H9 (cell line): ENCODE measurements around the gene KANSL1. TPM values are rescaled to one million over a fixed set of nuclear protein-coding genes. Genes with fewer than 3 reads are reported as not detected.

Experiments used
- DNase-seq: peaks from one replicate; pipeline ENCODE4 v3.0.0-alpha.2; 2017
- H2AFZ ChIP-seq: one replicate; pipeline ENCODE4 v1.6.1; 2013; ENCODE audit warnings: mild to moderate bottlenecking, low read length, control low read depth, moderate library complexity
- H2AK5ac ChIP-seq: 2 replicates; pipeline ENCODE4 v1.6.1; 2013; ENCODE audit warnings: low read length, control low read depth, mixed read lengths; ENCODE audit not compliant: insufficient read length
- H2BK120ac ChIP-seq: one replicate; pipeline ENCODE4 v1.6.1; 2013; ENCODE audit warnings: low read depth, mild to moderate bottlenecking, low read length, control low read depth, inconsistent platforms; ENCODE audit not compliant: poor library complexity, severe bottlenecking
- H2BK12ac ChIP-seq: 2 replicates; pipeline ENCODE4 v1.6.1; 2013; ENCODE audit warnings: low read length, control low read depth, mixed read lengths, low read depth; ENCODE audit not compliant: insufficient read length
- H2BK15ac ChIP-seq: 2 replicates; pipeline ENCODE4 v1.6.1; 2013; ENCODE audit warnings: low read depth, low read length, control low read depth
- H2BK20ac ChIP-seq: one replicate; pipeline ENCODE4 v1.6.1; 2013; ENCODE audit warnings: low read depth, mild to moderate bottlenecking, low read length, control low read depth, inconsistent platforms; ENCODE audit not compliant: poor library complexity, severe bottlenecking
- H2BK5ac ChIP-seq: 2 replicates; pipeline ENCODE4 v1.6.1; 2013; ENCODE audit warnings: low read length, control low read depth, mixed read lengths; ENCODE audit not compliant: insufficient read length
- H3K14ac ChIP-seq: 2 replicates; pipeline ENCODE4 v1.6.1; 2013; ENCODE audit warnings: low read length, control low read depth; ENCODE audit not compliant: insufficient read depth
- H3K18ac ChIP-seq: 2 replicates; pipeline ENCODE4 v1.6.1; 2013; ENCODE audit warnings: low read depth, mild to moderate bottlenecking, mixed read lengths, low read length, control low read depth; ENCODE audit not compliant: insufficient read length
- H3K23ac ChIP-seq: 2 replicates; pipeline ENCODE4 v1.6.1; 2013; ENCODE audit warnings: low read length, control low read depth, mixed read lengths, low read depth; ENCODE audit not compliant: insufficient read length
- H3K23me2 ChIP-seq: 2 replicates; pipeline ENCODE4 v1.6.1; 2013; ENCODE audit warnings: low read depth, mild to moderate bottlenecking, mixed read lengths, low read length, control low read depth; ENCODE audit not compliant: insufficient read length, poor library complexity, severe bottlenecking
- H3K27ac ChIP-seq: 2 replicates; pipeline ENCODE4 v1.5.1; 2013; ENCODE audit warnings: low read length, control low read depth, mixed read lengths, low read depth; ENCODE audit not compliant: insufficient read length
- H3K27me3 ChIP-seq: 2 replicates; pipeline ENCODE4 v1.6.1; 2013; ENCODE audit warnings: low read length, control low read depth, inconsistent platforms; ENCODE audit not compliant: insufficient read depth
- H3K4ac ChIP-seq: 2 replicates; pipeline ENCODE4 v1.6.1; 2013; ENCODE audit warnings: low read depth, mild to moderate bottlenecking, control low read depth, inconsistent platforms, low read length, moderate library complexity
- H3K4me1 ChIP-seq: 2 replicates; pipeline ENCODE4 v1.6.1; 2013; ENCODE audit warnings: low read length, control low read depth, inconsistent platforms; ENCODE audit not compliant: insufficient read depth
- H3K4me2 ChIP-seq: 2 replicates; pipeline ENCODE4 v1.6.1; 2013; ENCODE audit warnings: low read length, control low read depth, mixed read lengths; ENCODE audit not compliant: insufficient read length, insufficient read depth
- H3K56ac ChIP-seq: 2 replicates; pipeline ENCODE4 v1.6.1; 2013; ENCODE audit warnings: low read depth, mild to moderate bottlenecking, mixed read lengths, low read length, control low read depth; ENCODE audit not compliant: insufficient read length
- H3K79me1 ChIP-seq: 2 replicates; pipeline ENCODE4 v1.6.1; 2013; ENCODE audit warnings: low read depth, mild to moderate bottlenecking, moderate library complexity, low read length, control low read depth, inconsistent platforms; ENCODE audit not compliant: insufficient read depth, poor library complexity, severe bottlenecking
- H3K79me2 ChIP-seq: 2 replicates; pipeline ENCODE4 v1.6.1; 2013; ENCODE audit warnings: low read length, control low read depth, inconsistent platforms; ENCODE audit not compliant: insufficient read depth
- H3K9ac ChIP-seq: 2 replicates; pipeline ENCODE4 v1.6.1; 2013; ENCODE audit warnings: low read length, control low read depth, mixed read lengths; ENCODE audit not compliant: insufficient read length; ENCODE audit errors: extremely low read depth
- H3K9me3 ChIP-seq: one replicate; pipeline ENCODE4 v1.6.1; 2013; ENCODE audit warnings: low read depth, low read length, inconsistent platforms; ENCODE audit not compliant: control insufficient read depth
- H3T11ph ChIP-seq: one replicate; pipeline ENCODE4 v1.6.1; 2013; ENCODE audit warnings: mild to moderate bottlenecking, low read length, control low read depth, inconsistent platforms
- H4K20me1 ChIP-seq: one replicate; pipeline ENCODE4 v1.6.1; 2013; ENCODE audit not compliant: control insufficient read depth, insufficient read length, insufficient read depth
- H4K5ac ChIP-seq: 2 replicates; pipeline ENCODE4 v1.6.1; 2013; ENCODE audit warnings: low read depth, mild to moderate bottlenecking, mixed read lengths, low read length, control low read depth; ENCODE audit not compliant: insufficient read length
- H4K8ac ChIP-seq: replicated peaks from 2 replicates; pipeline ENCODE4 v1.6.1; 2013; ENCODE audit warnings: low read length, control low read depth, mixed read lengths, low read depth; ENCODE audit not compliant: insufficient read length
- H4K91ac ChIP-seq: 2 replicates; pipeline ENCODE4 v1.6.1; 2013; ENCODE audit warnings: low read depth, mild to moderate bottlenecking, moderate library complexity, mixed read lengths, low read length, control low read depth; ENCODE audit not compliant: insufficient read length
- H3K27ac Mint-ChIP-seq, 3 experiments: 2 replicates in 2 of 3; 3 replicates in 1 of 3; pipeline ENCODE4 v1.8.0; 2020 to 2021; ENCODE audit warnings: mixed read lengths in 3 of 3, mild to moderate bottlenecking in 1 of 3, moderate library complexity in 1 of 3
- H3K27me3 Mint-ChIP-seq: 2 replicates; pipeline ENCODE4 v1.8.0; 2021; ENCODE audit warnings: low read depth, mild to moderate bottlenecking, moderate library complexity, mixed read lengths
- H3K36me3 Mint-ChIP-seq, 3 experiments: 2 replicates in 2 of 3; 3 replicates in 1 of 3; pipeline ENCODE4 v1.8.0; 2020 to 2021; ENCODE audit warnings: low read depth in 3 of 3, mixed read lengths in 3 of 3; ENCODE audit not compliant: insufficient read depth in 1 of 3
- H3K4me1 Mint-ChIP-seq, 2 experiments: 2 replicates each; pipeline ENCODE4 v1.8.0; 2020; ENCODE audit warnings: mixed read lengths in 2 of 2
- H3K4me3 Mint-ChIP-seq, 2 experiments: 2 replicates in 1 of 2; 3 replicates in 1 of 2; pipeline ENCODE4 v1.8.0; 2020 to 2021; ENCODE audit warnings: mild to moderate bottlenecking in 2 of 2, mixed read lengths in 2 of 2, moderate library complexity in 1 of 2
- H3K9me3 Mint-ChIP-seq, 2 experiments: 2 replicates in 1 of 2; 3 replicates in 1 of 2; pipeline ENCODE4 v1.8.0; 2020; ENCODE audit warnings: mild to moderate bottlenecking in 2 of 2, mixed read lengths in 2 of 2, moderate library complexity in 1 of 2
- CTCF ChIP-seq: fragments of 200-600 bp; sonication (generic); conservative IDR thresholded peaks from 3 replicates; pipeline ENCODE4 v1.8.0; 2021; ENCODE audit warnings: antibody characterized with exemption, mild to moderate bottlenecking
- WGBS: extraction: QIAGEN DNeasy Blood & Tissue Kit; methylation state at CpG from one replicate; pipeline ENCODE4 v1.1.7; 2013; ENCODE audit warnings: missing lambda C conversion rate, low lambda C conversion rate, mixed read lengths; ENCODE audit not compliant: insufficient read length; ENCODE audit errors: extremely low coverage; 5-methylcytosine and 5-hydroxymethylcytosine counted together
- total RNA-seq: library from RNA; stranded (reverse); gene quantifications from 2 replicates; pipeline ENCODE4 v1.2.1, GENCODE V29; 2021

Gene KANSL1
- total RNA-seq, 1 experiment from 2014 or later: 114 TPM

GRCh38 chr17:45983614-45984310 is 209.5 kb downstream of the KANSL1 start:
- Mint-ChIP-seq H3K4me3 (no peak overlapping the region), H3K4me1 (peaks cover 7 to 8% of the 10 kb centered on the region in 2 experiments), H3K9me3 (no peaks in the 10 kb centered on the region), H3K36me3 (no peaks in the 10 kb centered on the region), H3K27me3 (peaks cover 3% of the 10 kb centered on the region; the same call in 1 of the 2 replicates), H3K27ac (peak overlapping the region in 1 of 3 experiments; percentile 72; a peak in 1 of 7 replicates)
- no peak for TF ChIP-seq CTCF
- no peaks in the 10 kb centered on the region for H3K79me1 ChIP-seq
- H3K56ac ChIP-seq: no peak overlapping the region
- H2BK5ac ChIP-seq: no peak overlapping the region
- no peak overlapping the region for H2BK12ac ChIP-seq
- no peak for DNase-seq
- no peaks in the 10 kb centered on the region for H4K20me1 ChIP-seq
- no peaks in the 10 kb centered on the region for H3K23me2 ChIP-seq
- H3K4ac ChIP-seq: no peak overlapping the region
- no peaks in the 10 kb centered on the region for H3K79me2 ChIP-seq
- H3K23ac ChIP-seq: no peak overlapping the region
- WGBS: no CpG with 5 or more reads among the region's 31 CpGs
- no peak overlapping the region for H2BK120ac ChIP-seq
- H4K91ac ChIP-seq: no peak overlapping the region
- H3K9ac ChIP-seq: no peak overlapping the region
- H3T11ph ChIP-seq: no peak overlapping the region
- no peak overlapping the region; the same call in 1 of the 2 replicates for H3K14ac ChIP-seq
- no peak overlapping the region for H2AK5ac ChIP-seq
- no peak overlapping the region for H4K5ac ChIP-seq
- H3K4me1 ChIP-seq: no peaks in the 10 kb centered on the region
- no peak overlapping the region for H3K18ac ChIP-seq
- H4K8ac ChIP-seq: no peak overlapping the region
- H3K27ac ChIP-seq: no peak overlapping the region
- no peak overlapping the region for H3K4me2 ChIP-seq
- H2BK15ac ChIP-seq: no peak overlapping the region
- H2AFZ ChIP-seq: no peak overlapping the region
- H3K27me3 ChIP-seq: no peaks in the 10 kb centered on the region
- H2BK20ac ChIP-seq: no peak overlapping the region
- no peaks in the 10 kb centered on the region for H3K9me3 ChIP-seq
